Right lobe of liver (tissue), 6 donors: Measurements from ENCODE around the gene CCDC186. TPM values are rescaled to one million over a fixed set of nuclear protein-coding genes. Genes with fewer than 3 reads are reported as not detected.
"Not testable (repeated sequence)": the region's sequence is repeated elsewhere in the genome, so short reads cannot be mapped to it uniquely, and the experiment has no call there.

Source experiments
- ATAC-seq, 4 donors: fragments of 200-7000 bp; cut with Tn5 transposase; one replicate each; pipeline ENCODE4 v1.9.1; 2020; ENCODE audit warnings: mild to moderate bottlenecking in 4 of 4, moderate library complexity in 4 of 4
- DNase-seq, 3 donors: peaks; one replicate each; pipeline ENCODE4 v3.0.0-alpha.2; 2020
- H3K27ac ChIP-seq, 3 donors: fragments of 200-600 bp; one replicate each; pipeline ENCODE4 v1.8.0; 2022
- H3K27me3 ChIP-seq, 2 donors: fragments of 200-600 bp; one replicate each; pipeline ENCODE4 v1.8.0; 2022
- H3K36me3 ChIP-seq, 4 donors: fragments of 200-600 bp; sonication (generic) in 1 of 4; one replicate each; pipeline versions ENCODE4 v1.5.1 to v1.8.0; 2017 to 2022; ENCODE audit warnings: control low read depth in 1 of 4
- H3K4me1 ChIP-seq, 4 donors: fragments of 200-600 bp; sonication (generic) in 1 of 4; one replicate each; pipeline versions ENCODE4 v1.5.1 to v1.8.0; 2017 to 2022; ENCODE audit warnings: control low read depth in 1 of 4
- H3K4me3 ChIP-seq, 3 donors: fragments of 200-600 bp; one replicate each; pipeline ENCODE4 v1.8.0; 2022
- H3K9me3 ChIP-seq, 4 donors: fragments of 200-600 bp; sonication (generic) in 1 of 4; one replicate each; pipeline versions ENCODE4 v1.5.1 to v1.8.0; 2017 to 2022; ENCODE audit warnings: control low read depth in 1 of 4
- POLR2A ChIP-seq: fragments of 450-650 bp; IDR thresholded peaks from one replicate; pipeline ENCODE4 v1.6.1; 2017; ENCODE audit warnings: antibody characterized with exemption, mild to moderate bottlenecking
- WGBS: methylation state at CpG from one replicate; pipeline ENCODE4 v1.1.6; 2018; ENCODE audit warnings: low coverage, low lambda C conversion rate; ENCODE audit not compliant: insufficient coverage; ENCODE audit errors: missing lambda C conversion rate; 5-methylcytosine and 5-hydroxymethylcytosine counted together
- intact Hi-C, 2 donors: fragments of 100-400 bp; cut with DNase I; formaldehyde crosslinking; loops; one replicate each; pipeline versions ENCODE4 v1.11.2 to v1.14.1; 2022
- total RNA-seq, 6 experiments: library from RNA; depleted of rRNA in 2 of 6; stranded (reverse); fragments of >200 nt in 2 of 6; fragmentation: NEBNext Ultra II Directional in 3 of 6; extraction: Animal tissue kit (Norgen Biotek cat#: 25700) in 3 of 6; gene quantifications; one replicate each; pipeline versions ENCODE4 v1.1.0 to v1.2.4, GENCODE V29; 2016 to 2023
- TF ChIP-seq, protein P1 (sequence below), 4 donors: fragments of 200-600 bp in 3 of 4; fragments of 450-650 bp in 1 of 4; IDR thresholded peaks; one replicate each; pipeline versions ENCODE4 v1.5.1 to v1.8.0; 2016 to 2022; ENCODE audit warnings: antibody characterized with exemption in 4 of 4, mild to moderate bottlenecking in 2 of 4
- donor health status: DM: no; HTN: yes; CAD: no.
- donor health status: DM: no; HTN: no; CAD: no.
- donor health status: DM: no; HTN: no; CAD: no.
- donor health status: DM: no; HTN: yes; CAD: no.
- donor health status: DM: no; HTN: yes; CAD: no.

CCDC186 gene
- total RNA-seq, 6 experiments from 2014 or later, result 4.2 to 11.7 (median 6.9) TPM

GRCh38 chr10:114142018-114142417 is 32.0 kb downstream of the CCDC186 start:
- H3K27ac ChIP-seq, result no peak overlapping the region
- no peaks in the 10 kb centered on the region for H3K27me3 ChIP-seq
- TF ChIP-seq POLR2A, result no peak
- TF ChIP-seq, protein P1, sequence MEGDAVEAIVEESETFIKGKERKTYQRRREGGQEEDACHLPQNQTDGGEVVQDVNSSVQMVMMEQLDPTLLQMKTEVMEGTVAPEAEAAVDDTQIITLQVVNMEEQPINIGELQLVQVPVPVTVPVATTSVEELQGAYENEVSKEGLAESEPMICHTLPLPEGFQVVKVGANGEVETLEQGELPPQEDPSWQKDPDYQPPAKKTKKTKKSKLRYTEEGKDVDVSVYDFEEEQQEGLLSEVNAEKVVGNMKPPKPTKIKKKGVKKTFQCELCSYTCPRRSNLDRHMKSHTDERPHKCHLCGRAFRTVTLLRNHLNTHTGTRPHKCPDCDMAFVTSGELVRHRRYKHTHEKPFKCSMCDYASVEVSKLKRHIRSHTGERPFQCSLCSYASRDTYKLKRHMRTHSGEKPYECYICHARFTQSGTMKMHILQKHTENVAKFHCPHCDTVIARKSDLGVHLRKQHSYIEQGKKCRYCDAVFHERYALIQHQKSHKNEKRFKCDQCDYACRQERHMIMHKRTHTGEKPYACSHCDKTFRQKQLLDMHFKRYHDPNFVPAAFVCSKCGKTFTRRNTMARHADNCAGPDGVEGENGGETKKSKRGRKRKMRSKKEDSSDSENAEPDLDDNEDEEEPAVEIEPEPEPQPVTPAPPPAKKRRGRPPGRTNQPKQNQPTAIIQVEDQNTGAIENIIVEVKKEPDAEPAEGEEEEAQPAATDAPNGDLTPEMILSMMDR (IDR thresholded peaks at IDR 0.05), result no peak
- intact Hi-C loops, result no loop called here
- H3K36me3 ChIP-seq, result peaks cover 0 to 15% (median under 1%) of the 10 kb centered on the region in 4 donors
- H3K9me3 ChIP-seq, result no peaks in the 10 kb centered on the region
- H3K4me3 ChIP-seq, result no peak overlapping the region
- WGBS, result 17% methylated on average over 3 of the region's 3 CpGs
- DNase-seq, result no peak
- peak in 1 of 4 donors; percentile 18 for ATAC-seq
- H3K4me1 ChIP-seq, result no peaks in the 10 kb centered on the region

GRCh38 chr10:114140827-114141226 is 33.2 kb downstream of the CCDC186 start:
- H3K4me3 ChIP-seq, DNase-seq, H3K4me1 ChIP-seq, intact Hi-C loops, H3K27ac ChIP-seq, ATAC-seq, H3K27me3 ChIP-seq, H3K9me3 ChIP-seq: not testable (repeated sequence)
- 83% methylated on average over 1 of the region's 2 CpGs for WGBS
- peaks cover 0 to 21% (median 7%) of the 10 kb centered on the region in 4 donors for H3K36me3 ChIP-seq

GRCh38 chr10:114140036-114140435 is 34.0 kb downstream of the CCDC186 start:
- peaks cover 0 to 26% (median 11%) of the 10 kb centered on the region in 4 donors for H3K36me3 ChIP-seq
- TF ChIP-seq, protein P1 (IDR thresholded peaks at IDR 0.05), result no peak
- TF ChIP-seq POLR2A, result no peak
- ATAC-seq (no peak), DNase-seq (no peak)
- no peaks in the 10 kb centered on the region for H3K27me3 ChIP-seq
- no peak overlapping the region for H3K27ac ChIP-seq
- H3K9me3 ChIP-seq, result no peaks in the 10 kb centered on the region
- WGBS, result 22% methylated on average over 1 of the region's 1 CpG
- H3K4me1 ChIP-seq, result no peaks in the 10 kb centered on the region
- intact Hi-C loops, result no loop called here
- no peak overlapping the region for H3K4me3 ChIP-seq

DNA sequence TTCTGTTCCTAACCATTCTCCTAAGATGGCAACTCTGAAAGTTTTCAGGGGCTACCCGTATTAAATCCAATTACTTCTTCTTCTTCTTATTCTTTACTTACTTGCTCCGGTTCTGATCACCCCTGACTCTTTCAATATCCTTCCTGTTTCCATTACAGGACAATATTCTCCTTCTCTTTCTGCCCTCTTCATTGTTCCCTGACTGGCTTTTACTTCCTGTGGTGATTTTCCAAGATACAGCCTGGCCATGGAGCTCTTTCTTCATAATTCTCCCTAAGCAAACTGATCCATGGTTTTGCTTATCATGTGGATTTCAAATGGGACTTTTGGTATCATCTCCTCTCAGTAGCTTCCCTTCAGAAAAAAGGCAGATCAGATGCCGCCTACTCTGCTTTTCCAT is 35.4 kb downstream of the CCDC186 start:
- Histone ChIP-seq H3K9me3 (no peaks in the 10 kb centered on the region), H3K36me3 (peaks cover 0 to 31% (median 11%) of the 10 kb centered on the region in 4 donors), H3K27me3 (no peaks in the 10 kb centered on the region), H3K27ac (no peak overlapping the region), H3K4me3 (no peak overlapping the region), H3K4me1 (no peaks in the 10 kb centered on the region)
- no peak for DNase-seq
- ATAC-seq, result no peak
- 79% methylated on average over 3 of the region's 3 CpGs for WGBS
- TF ChIP-seq, protein P1 (IDR thresholded peaks at IDR 0.05), result no peak
- TF ChIP-seq POLR2A, result no peak
- intact Hi-C loops, result no loop called here

GRCh38 chr10:114135476-114135875 is 38.5 kb downstream of the CCDC186 start:
- H3K36me3 ChIP-seq, result peaks cover 0 to 47% (median 14%) of the 10 kb centered on the region in 4 donors
- DNase-seq (no peak), ATAC-seq (no peak)
- H3K27ac ChIP-seq, result no peak overlapping the region
- no peak overlapping the region for H3K4me3 ChIP-seq
- no peaks in the 10 kb centered on the region for H3K27me3 ChIP-seq
- H3K9me3 ChIP-seq, result no peaks in the 10 kb centered on the region
- H3K4me1 ChIP-seq, result no peaks in the 10 kb centered on the region
- no peak for TF ChIP-seq POLR2A
- TF ChIP-seq, protein P1 (IDR thresholded peaks at IDR 0.05), result no peak
- intact Hi-C loops, result no loop called here
- 82% methylated on average over 2 of the region's 2 CpGs for WGBS
